Measurements from ENCODE around the gene TRIM38. TPM values are rescaled to one million over a fixed set of nuclear protein-coding genes. Genes with fewer than 3 reads are reported as not detected.
A peak's percentile ranks its signal among the peaks of the same experiment; 100 is the strongest.

Gene TRIM38
- total and polyA plus RNA-seq, 2 donors from 2014 or later, result 12.2 to 27.9 TPM

- intact Hi-C loops (cut with DNase I), result no loop called here
- FAIRE-seq, result peak; percentile 98
- H3K9me3 ChIP-seq (ENCODE audit: control insufficient read depth in 2 of 3, insufficient read depth in 1 of 3, low read length in 3 of 3), result no peaks in the 10 kb centered on the region
Measured at GRCh38 chr6:26020329-26021000, 57.9 kb downstream of the TRIM38 start.

GRCh38 chr6:26021001-26021349, 58.4 kb downstream of the TRIM38 start:
- FAIRE-seq (no peak), DNase-seq (peak in 3 of 5 donors; percentile 82 to 89 (median 87))
- no peaks in the 10 kb centered on the region for H3K36me3 ChIP-seq (ENCODE audit: control insufficient read depth in 2 of 3, insufficient read depth in 3 of 3, low read length in 3 of 3)
- H3K9me3 ChIP-seq (ENCODE audit: control insufficient read depth in 2 of 3, insufficient read depth in 1 of 3, low read length in 3 of 3), result no peaks in the 10 kb centered on the region
- peaks cover 2 to 7% (median 7%) of the 10 kb centered on the region in 3 donors for H3K4me1 ChIP-seq (ENCODE audit: control insufficient read depth in 2 of 3, insufficient read depth in 2 of 3, low read depth in 1 of 3, low read length in 3 of 3)
- H3K27me3 ChIP-seq (ENCODE audit: control insufficient read depth, insufficient read depth, low read length), result no peaks in the 10 kb centered on the region
- peak overlapping the region; percentile 97 to 98 for H3K27ac ChIP-seq (ENCODE audit: low read depth in 2 of 2, low read length in 2 of 2)
- TF ChIP-seq CTCF (IDR thresholded peaks at IDR 0.05; ENCODE audit: borderline replicate concordance, extremely low read depth, insufficient read depth), result no peak
- peak overlapping the region; percentile 69 to 96 (median 88) for H3K4me3 ChIP-seq (ENCODE audit: low read length in 3 of 3)
- intact Hi-C loops (cut with DNase I), result no loop called here
- peak overlapping the region; percentile 84 to 97 (median 86) for H3K9ac ChIP-seq (ENCODE audit: low read length in 3 of 3)

More at GRCh38 chr6:26020329-26021000, 57.9 kb downstream of the TRIM38 start:
- DNase-seq, result peak; percentile 90 to 97 (median 94)
- Histone ChIP-seq H3K36me3 (ENCODE audit: control insufficient read depth in 2 of 3, insufficient read depth in 3 of 3, low read length in 3 of 3) (no peaks in the 10 kb centered on the region), H3K9ac (ENCODE audit: low read length in 3 of 3) (peak overlapping the region; percentile 84 to 97 (median 86)), H3K4me1 (ENCODE audit: control insufficient read depth in 2 of 3, insufficient read depth in 2 of 3, low read depth in 1 of 3, low read length in 3 of 3) (peaks cover 0 to 7% (median 2%) of the 10 kb centered on the region in 3 donors), H3K4me3 (ENCODE audit: low read length in 3 of 3) (peak overlapping the region; percentile 69 to 96 (median 88)), H3K27me3 (ENCODE audit: control insufficient read depth, insufficient read depth, low read length) (no peaks in the 10 kb centered on the region), H3K27ac (ENCODE audit: low read depth in 2 of 2, low read length in 2 of 2) (peak overlapping the region; percentile 97 to 98)
- TF ChIP-seq CTCF (IDR thresholded peaks at IDR 0.05; ENCODE audit: borderline replicate concordance, extremely low read depth, insufficient read depth), result no peak

- FAIRE-seq, result peak; percentile 23
Measured at GRCh38 chr6:26021350-26022131, 58.9 kb downstream of the TRIM38 start.

More at GRCh38 chr6:26021350-26022131, 58.9 kb downstream of the TRIM38 start:
- Histone ChIP-seq H3K36me3 (ENCODE audit: control insufficient read depth in 2 of 3, insufficient read depth in 3 of 3, low read length in 3 of 3) (no peaks in the 10 kb centered on the region), H3K4me3 (ENCODE audit: low read length in 3 of 3) (peak overlapping the region; percentile 89 to 96 (median 93)), H3K4me1 (ENCODE audit: control insufficient read depth in 2 of 3, insufficient read depth in 2 of 3, low read depth in 1 of 3, low read length in 3 of 3) (peaks cover 2 to 9% (median 9%) of the 10 kb centered on the region in 3 donors), H3K9me3 (ENCODE audit: control insufficient read depth in 2 of 3, insufficient read depth in 1 of 3, low read length in 3 of 3) (no peaks in the 10 kb centered on the region), H3K27me3 (ENCODE audit: control insufficient read depth, insufficient read depth, low read length) (no peaks in the 10 kb centered on the region), H3K9ac (ENCODE audit: low read length in 3 of 3) (peak overlapping the region; percentile 57 to 97 (median 86)), H3K27ac (ENCODE audit: low read depth in 2 of 2, low read length in 2 of 2) (peak overlapping the region; percentile 97 to 98)
- DNase-seq, result peak; percentile 97 to 99 (median 98)
- TF ChIP-seq CTCF (IDR thresholded peaks at IDR 0.05; ENCODE audit: borderline replicate concordance, extremely low read depth, insufficient read depth), result no peak
- intact Hi-C loops (cut with DNase I), result no loop called here
